NT2/D1 (cell line): ENCODE measurements around the gene MT1H.

Experiments used
- SUZ12 ChIP-seq: IDR thresholded peaks from 2 replicates; pipeline ENCODE4 v1.6.1; 2011; ENCODE audit not compliant: insufficient read length, insufficient read depth; ENCODE audit errors: extremely low read depth
- YY1 ChIP-seq: IDR thresholded peaks from 2 replicates; pipeline ENCODE4 v1.6.1; 2011; ENCODE audit not compliant: insufficient read length, insufficient read depth
- ZNF274 ChIP-seq: IDR thresholded peaks from 2 replicates; pipeline ENCODE4 v1.6.1; 2011; ENCODE audit warnings: mild to moderate bottlenecking, low read depth, low read length

GRCh38 chr16:56715126-56715525 is 45.5 kb downstream of the MT1H start:
- TF ChIP-seq ZNF274 (no peak), SUZ12 (no peak), YY1 (no peak)
